K562 (cell line): Measurements from ENCODE around the gene KATNAL2. TPM values are rescaled to one million over a fixed set of nuclear protein-coding genes. Genes with fewer than 3 reads are reported as not detected.

ENCODE experiments used
- ARID3B ChIP-seq: fragments of 250-450 bp; sonication (Bioruptor Pico); IDR thresholded peaks from 2 replicates; pipeline ENCODE4 v1.4.0; 2020; ENCODE audit warnings: borderline replicate concordance
- CBX3 ChIP-seq, 2 experiments: IDR thresholded peaks; 1 replicate in 1 of 2; 2 replicates in 1 of 2; pipeline ENCODE4 v1.6.1; 2012; ENCODE audit warnings: inconsistent platforms in 2 of 2, low read length in 2 of 2, borderline replicate concordance in 1 of 2, control low read depth in 1 of 2
- EGR1 ChIP-seq: fragments of 450-650 bp; conservative IDR thresholded peaks from 2 replicates; pipeline ENCODE4 v1.6.1; 2017; ENCODE audit warnings: mild to moderate bottlenecking
- GATA2 ChIP-seq: sonication (generic); formaldehyde crosslinking; IDR thresholded peaks from 2 replicates; pipeline ENCODE4 v1.4.0; 2020; ENCODE audit warnings: mild to moderate bottlenecking, missing genetic modification reagents
- GTF2E2 ChIP-seq: fragments of 200-800 bp; sonication (Bioruptor generic); IDR thresholded peaks from 2 replicates; pipeline ENCODE4 v1.6.1; 2016; ENCODE audit warnings: missing genetic modification characterization, missing compliant biosample characterization
- KLF6 ChIP-seq: fragments of 250-450 bp; sonication (Bioruptor Pico); IDR thresholded peaks from 2 replicates; pipeline ENCODE4 v1.4.0; 2020; ENCODE audit warnings: mild to moderate bottlenecking, moderate library complexity, borderline replicate concordance
- MLX ChIP-seq, 2 experiments: fragments of 450-650 bp in 1 of 2; sonication (generic) in 1 of 2; formaldehyde crosslinking; conservative IDR thresholded peaks; 2 replicates each; pipeline versions ENCODE4 v1.4.0 to v1.8.1; 2020 to 2022; ENCODE audit warnings: mild to moderate bottlenecking in 1 of 2, missing genetic modification reagents in 1 of 2
- REST ChIP-seq, 2 experiments: fragments of 450-650 bp; formaldehyde crosslinking in 1 of 2; IDR thresholded peaks; 2 replicates each; pipeline versions ENCODE4 v1.4.0 to v1.6.1; 2014 to 2020; ENCODE audit warnings: mild to moderate bottlenecking in 2 of 2, borderline replicate concordance in 1 of 2, low read depth in 1 of 2
- SMAD3 ChIP-seq: fragments of 450-650 bp; formaldehyde crosslinking; conservative IDR thresholded peaks from 2 replicates; pipeline ENCODE4 v1.4.0; 2020; ENCODE audit warnings: mild to moderate bottlenecking
- SREBF1 ChIP-seq: fragments of 150-350 bp; IDR thresholded peaks from 2 replicates; pipeline ENCODE4 v1.6.1; 2014; ENCODE audit warnings: antibody characterized with exemption, low read depth, low read length, borderline replicate concordance
- TBL1XR1 ChIP-seq, 2 experiments: IDR thresholded peaks; 2 replicates each; pipeline ENCODE4 v1.6.1; 2012; ENCODE audit warnings: improper control_type of control experiment in 2 of 2, low read length in 2 of 2, mild to moderate bottlenecking in 1 of 2
- ZBTB7A ChIP-seq: IDR thresholded peaks from 2 replicates; pipeline ENCODE4 v1.6.1; 2011; ENCODE audit warnings: low read depth, mild to moderate bottlenecking, low read length, moderate library complexity, borderline replicate concordance; ENCODE audit not compliant: control insufficient read depth
- ZNF395 ChIP-seq: fragments of 200-800 bp; sonication (Bioruptor generic); IDR thresholded peaks from 2 replicates; pipeline ENCODE4 v1.6.1; 2017; ENCODE audit warnings: missing genetic modification characterization, missing compliant biosample characterization
- ZNF707 ChIP-seq: fragments of 250-450 bp; sonication (Bioruptor Pico); conservative IDR thresholded peaks from 2 replicates; pipeline ENCODE4 v1.8.0; 2022; ENCODE audit warnings: inconsistent platforms, mild to moderate bottlenecking, moderate library complexity
- polyA plus RNA-seq, 8 experiments: library from polyadenylated mRNA; depleted of rRNA in 4 of 8; stranded (reverse) in 5 of 8; unstranded in 3 of 8; fragments of >200 nt; fragmentation: Nextera tagmentation in 2 of 8; fragmentation: Illumina TruSeq in 1 of 8; extraction: Ambion mirVana in 2 of 8; extraction: Trizol in 1 of 8; gene quantifications; 2 replicates each; pipeline versions ENCODE4 v1.2.1 to v1.2.3, GENCODE V29; 2011 to 2014; ENCODE audit warnings: inconsistent platforms in 1 of 8, missing spikeins in 1 of 8
- total RNA-seq, 7 experiments: library from RNA; depleted of rRNA in 6 of 7; stranded (reverse); fragments of >200 nt in 6 of 7; fragmentation: Illumina TruSeq in 2 of 7; extraction: Trizol in 2 of 7; gene quantifications; 2 replicates each; pipeline versions ENCODE4 v1.2.1 to v1.2.3, GENCODE V29; 2011 to 2021; ENCODE audit warnings: low replicate concordance in 1 of 7

The KATNAL2 gene
- total and polyA plus RNA-seq, 9 of the 15 experiments (the other 6 are each of a cell fraction or from before 2014, with no cell fraction given), result 0.08 to 1.2 (median 0.48) TPM

GRCh38 chr18:46917108-46917802, at the start of gene KATNAL2, which contains the start of gene PIAS2 (continued):
- no peak for TF ChIP-seq ZNF707
- no peak for TF ChIP-seq SREBF1
- TF ChIP-seq ARID3B (CRISPR knock-in tag), result no peak
- TF ChIP-seq GTF2E2, result peak; percentile 59; the same call in 1 of the 2 replicates
- TF ChIP-seq TBL1XR1 (IDR thresholded peaks at IDR 0.05; ENCODE audit: low read length in 2 of 2), result no peak
- TF ChIP-seq REST (IDR thresholded peaks at IDR 0.05; ENCODE audit: borderline replicate concordance), result peak; percentile 51
- TF ChIP-seq REST (CRISPR knock-in tag; IDR thresholded peaks at IDR 0.05; ENCODE audit: low read depth), result no peak
- 0 out of 2 replicates have a peak, but pooled peaks have one; percentile 7 for TF ChIP-seq EGR1
- peak; percentile 85; the same call in 1 of the 2 replicates for TF ChIP-seq ZBTB7A
- TF ChIP-seq CBX3 (IDR thresholded peaks at IDR 0.05; ENCODE audit: borderline replicate concordance in 1 of 2, low read length in 2 of 2), result no peak
- no peak for TF ChIP-seq SMAD3
- TF ChIP-seq GATA2, result no peak
- no peak for TF ChIP-seq ZNF395
- TF ChIP-seq KLF6 (CRISPR knock-in tag), result no peak
- no peak for TF ChIP-seq MLX (CRISPR knock-in tag; conservative IDR thresholded peaks at IDR 0.05)
